ENCODE measurements around the gene TREH.

TREH gene

GRCh38 chr11:118610773-118611432 lies 68.5 kb downstream of the TREH start:
- DNase-seq, result peak; percentile 88
- Mint-ChIP-seq H3K27ac (no peak overlapping the region), H3K36me3 (ENCODE audit: low read depth) (no peaks in the 10 kb centered on the region), H3K27me3 (ENCODE audit: low read depth, poor library complexity) (peaks cover 54% of the 10 kb centered on the region), H3K4me3 (peak overlapping the region; percentile 68), H3K9me3 (no peaks in the 10 kb centered on the region), H3K4me1 (peaks cover 65% of the 10 kb centered on the region)
- TF ChIP-seq CTCF (IDR thresholded peaks at IDR 0.05), result peak; percentile 81

GRCh38 chr11:118610225-118610772 lies 69.2 kb downstream of the TREH start:
- peak; percentile 24 for DNase-seq
- H3K27me3 Mint-ChIP-seq (ENCODE audit: low read depth, poor library complexity), result peaks cover 59% of the 10 kb centered on the region
- no peak overlapping the region for H3K27ac Mint-ChIP-seq
- H3K4me3 Mint-ChIP-seq, result peak overlapping the region; percentile 72
- no peaks in the 10 kb centered on the region for H3K9me3 Mint-ChIP-seq
- H3K4me1 Mint-ChIP-seq, result peaks cover 65% of the 10 kb centered on the region
- no peak for TF ChIP-seq CTCF (IDR thresholded peaks at IDR 0.05)
- no peaks in the 10 kb centered on the region for H3K36me3 Mint-ChIP-seq (ENCODE audit: low read depth)

- Mint-ChIP-seq H3K36me3 (ENCODE audit: low read depth) (no peaks in the 10 kb centered on the region), H3K27ac (no peak overlapping the region), H3K4me1 (peaks cover 65% of the 10 kb centered on the region), H3K4me3 (peak overlapping the region; percentile 79), H3K27me3 (ENCODE audit: low read depth, poor library complexity) (peaks cover 59% of the 10 kb centered on the region), H3K9me3 (no peaks in the 10 kb centered on the region)
- DNase-seq, result peak; percentile 38
- TF ChIP-seq CTCF (IDR thresholded peaks at IDR 0.05), result no peak
Observed at GRCh38 chr11:118609380-118610224, 69.8 kb downstream of the TREH start.

GRCh38 chr11:118608360-118609227 lies 70.9 kb downstream of the TREH start:
- Mint-ChIP-seq H3K4me1 (peaks cover 70% of the 10 kb centered on the region), H3K27ac (no peak overlapping the region), H3K36me3 (ENCODE audit: low read depth) (no peaks in the 10 kb centered on the region), H3K9me3 (no peaks in the 10 kb centered on the region), H3K27me3 (ENCODE audit: low read depth, poor library complexity) (peaks cover 59% of the 10 kb centered on the region), H3K4me3 (peak overlapping the region; percentile 79)
- TF ChIP-seq CTCF (IDR thresholded peaks at IDR 0.05), result no peak
- DNase-seq, result peak; percentile 45

- H3K27me3 Mint-ChIP-seq (ENCODE audit: low read depth, poor library complexity), result peaks cover 59% of the 10 kb centered on the region
- H3K4me1 Mint-ChIP-seq, result peaks cover 67% of the 10 kb centered on the region
- DNase-seq, result peak; percentile 64
- no peaks in the 10 kb centered on the region for H3K9me3 Mint-ChIP-seq
- H3K36me3 Mint-ChIP-seq (ENCODE audit: low read depth), result peaks cover 5% of the 10 kb centered on the region
- peak within 1 kb of the TSS; percentile 74 for H3K4me3 Mint-ChIP-seq
- no peak within 1 kb of the TSS for H3K27ac Mint-ChIP-seq
- peak; percentile 20 for TF ChIP-seq CTCF (IDR thresholded peaks at IDR 0.05)
Observed at GRCh38 chr11:118607401-118608359, 71.8 kb downstream of the TREH start, which contains the start of gene PHLDB1. Gene PHLDB1, plus strand, starts transcription at chr11:118607615. Its CDS starts 6,222 bp downstream, at chr11:118613837.

All from nephron progenitor cell (in vitro differentiated cells).